Stomach (tissue), 9 donors: ENCODE measurements around the gene BMPR1B. TPM values are rescaled to one million over a fixed set of nuclear protein-coding genes. Genes with fewer than 3 reads are reported as not detected.
"Not testable (repeated sequence)": the region's sequence is repeated elsewhere in the genome, so short reads cannot be mapped to it uniquely, and the experiment has no call there.

ENCODE experiments used
- DNase-seq, 2 donors: peaks; one replicate each; pipeline versions ENCODE4 v3.0.0 to v3.0.0-alpha.2; 2013 to 2019
- H3K27ac ChIP-seq, 5 donors: fragments of 200-600 bp in 4 of 5; sonication (generic) in 4 of 5; one replicate each; pipeline ENCODE4 v1.5.1; 2013 to 2019; ENCODE audit warnings: mild to moderate bottlenecking in 1 of 5, moderate library complexity in 1 of 5
- H3K27me3 ChIP-seq, 3 donors: fragments of 200-600 bp; sonication (generic); one replicate each; pipeline ENCODE4 v1.5.1; 2017 to 2019; ENCODE audit warnings: mixed run types in 1 of 3
- H3K36me3 ChIP-seq, 4 donors: fragments of 200-600 bp; sonication (generic); 1 replicate in 3 of 4; 2 replicates in 1 of 4; pipeline ENCODE4 v1.5.1; 2016 to 2019
- H3K4me1 ChIP-seq, 4 donors: fragments of 200-600 bp; sonication (generic); one replicate each; pipeline ENCODE4 v1.5.1; 2016 to 2019
- H3K4me3 ChIP-seq, 4 donors: fragments of 200-600 bp; sonication (generic) in 3 of 4; one replicate each; pipeline ENCODE4 v1.5.1; 2016 to 2019; ENCODE audit warnings: mild to moderate bottlenecking in 1 of 4
- H3K9me3 ChIP-seq, 4 donors: fragments of 200-600 bp; sonication (generic); one replicate each; pipeline ENCODE4 v1.5.1; 2016 to 2019
- CTCF ChIP-seq, 7 experiments: fragments of 450-650 bp in 4 of 7; fragments of 200-600 bp in 3 of 7; sonication (generic) in 3 of 7; IDR thresholded peaks; one replicate each; pipeline ENCODE4 v1.5.1; 2016 to 2019; ENCODE audit warnings: antibody characterized with exemption in 7 of 7, control low read depth in 2 of 7, mild to moderate bottlenecking in 1 of 7
- EP300 ChIP-seq: sonication (generic); formaldehyde crosslinking; IDR thresholded peaks from one replicate; pipeline ENCODE4 v1.6.1; 2017; ENCODE audit warnings: antibody characterized with exemption
- POLR2A ChIP-seq, 4 donors: fragments of 450-650 bp; IDR thresholded peaks; one replicate each; pipeline ENCODE4 v1.6.1; 2016; ENCODE audit warnings: antibody characterized with exemption in 4 of 4, control low read depth in 2 of 4, mild to moderate bottlenecking in 1 of 4, moderate library complexity in 1 of 4
- POLR2AphosphoS5 ChIP-seq, 3 donors: sonication (generic); formaldehyde crosslinking; IDR thresholded peaks; one replicate each; pipeline ENCODE4 v1.6.1; 2016; ENCODE audit warnings: antibody characterized with exemption in 3 of 3
- WGBS, 5 donors: extraction: QIAGEN DNeasy Blood & Tissue Kit in 3 of 5; methylation state at CpG; one replicate each; pipeline versions ENCODE4 v1.1.5 to v1.1.7; 2013 to 2018; 5-methylcytosine and 5-hydroxymethylcytosine counted together
- intact Hi-C: fragments of 100-400 bp; cut with DNase I; formaldehyde crosslinking; loops from one replicate; pipeline ENCODE4 v1.15.1; 2023; ENCODE audit warnings: low total_unique reads
- polyA plus RNA-seq, 3 donors: library from polyadenylated mRNA; stranded (reverse); fragments of 200-250 nt; gene quantifications; one replicate each; pipeline ENCODE4 v1.2.3, GENCODE V29; 2013
- total RNA-seq, 5 donors: library from RNA; depleted of rRNA; stranded (reverse); fragments of >200 nt; gene quantifications; one replicate each; pipeline versions ENCODE4 v1.1.0 to v1.2.3, GENCODE V29; 2014 to 2016
- donor health status: healthy with polysubstance abuse.
- donor health status: Bipolar disorder and iron deficiency.
- donor health status: healthy.

The BMPR1B gene
- total and polyA plus RNA-seq, 8 donors = 0.37 to 29.8 (median 1.5) TPM; not detected in 1

- no peak overlapping the region for H3K27ac ChIP-seq
- intact Hi-C loops = no loop called here
- TF ChIP-seq EP300 (no peak), POLR2AphosphoS5 (IDR thresholded peaks at IDR 0.05) (no peak), POLR2A (IDR thresholded peaks at IDR 0.05) (no peak), CTCF (IDR thresholded peaks at IDR 0.05) (no peak)
These were observed 75.6 kb downstream of the BMPR1B start for GRCh38 chr4:94833394-94833793.

GRCh38 chr4:94834501-94834900, 76.7 kb downstream of the BMPR1B start:
- intact Hi-C loops = no loop called here
- Histone ChIP-seq H3K36me3 (no peaks in the 10 kb centered on the region), H3K27me3 (no peaks in the 10 kb centered on the region), H3K4me1 (no peaks in the 10 kb centered on the region), H3K9me3 (no peaks in the 10 kb centered on the region), H3K4me3 (no peak overlapping the region), H3K27ac (no peak overlapping the region)
- WGBS, 5 donors = 81 to 94% (median 89%) methylated on average over 1 of the region's 1 CpG
- TF ChIP-seq POLR2A (IDR thresholded peaks at IDR 0.05) (no peak), CTCF (IDR thresholded peaks at IDR 0.05) (no peak), POLR2AphosphoS5 (IDR thresholded peaks at IDR 0.05) (no peak), EP300 (no peak)
- DNase-seq = no peak

More at GRCh38 chr4:94833394-94833793, 75.6 kb downstream of the BMPR1B start:
- WGBS, 5 donors = 66 to 87% (median 67%) methylated on average over 1 of the region's 1 CpG
- H3K9me3 ChIP-seq = no peaks in the 10 kb centered on the region
- H3K36me3 ChIP-seq = no peaks in the 10 kb centered on the region
- H3K4me1 ChIP-seq = no peaks in the 10 kb centered on the region
- H3K27me3 ChIP-seq = no peaks in the 10 kb centered on the region
- DNase-seq = no peak
- no peak overlapping the region for H3K4me3 ChIP-seq

GRCh38 chr4:94841166-94841863, 83.6 kb downstream of the BMPR1B start:
- H3K27ac ChIP-seq, DNase-seq, H3K4me3 ChIP-seq, intact Hi-C loops, H3K4me1 ChIP-seq, H3K36me3 ChIP-seq, H3K9me3 ChIP-seq, H3K27me3 ChIP-seq: not testable (repeated sequence)
- WGBS, 5 donors = 69 to 97% (median 82%) methylated on average over 20 to 28 of the region's 29 CpGs

GRCh38 chr4:94841864-94842221, 84.1 kb downstream of the BMPR1B start:
- TF ChIP-seq POLR2A (IDR thresholded peaks at IDR 0.05) (no peak), CTCF (IDR thresholded peaks at IDR 0.05) (no peak), EP300 (no peak), POLR2AphosphoS5 (IDR thresholded peaks at IDR 0.05) (no peak)
- H3K36me3 ChIP-seq = no peaks in the 10 kb centered on the region
- no peak for DNase-seq
- H3K4me1 ChIP-seq = no peaks in the 10 kb centered on the region
- H3K27me3 ChIP-seq = no peaks in the 10 kb centered on the region
- H3K9me3 ChIP-seq = peaks cover 0 to 10% (median 4%) of the 10 kb centered on the region in 4 donors
- intact Hi-C loops = no loop called here
- no peak overlapping the region for H3K27ac ChIP-seq
- no peak overlapping the region for H3K4me3 ChIP-seq
- 38 to 89% (median 56%) methylated on average over 3 of the region's 3 CpGs for WGBS, 5 donors

GRCh38 chr4:94843216-94843615, 85.5 kb downstream of the BMPR1B start:
- intact Hi-C loops = no loop called here
- no peaks in the 10 kb centered on the region for H3K36me3 ChIP-seq
- TF ChIP-seq POLR2AphosphoS5 (IDR thresholded peaks at IDR 0.05) (no peak), POLR2A (IDR thresholded peaks at IDR 0.05) (no peak), EP300 (no peak), CTCF (IDR thresholded peaks at IDR 0.05) (no peak)
- H3K4me3 ChIP-seq = no peak overlapping the region
- H3K27ac ChIP-seq = no peak overlapping the region
- H3K9me3 ChIP-seq = peaks cover 0 to 11% (median 4%) of the 10 kb centered on the region in 4 donors
- H3K27me3 ChIP-seq = no peaks in the 10 kb centered on the region
- no peaks in the 10 kb centered on the region for H3K4me1 ChIP-seq
- no peak for DNase-seq
